ENCODE data around the gene MEI1. TPM values are rescaled to one million over a fixed set of nuclear protein-coding genes. Genes with fewer than 3 reads are reported as not detected.
A peak's percentile ranks its signal among the peaks of the same experiment; 100 is the strongest.

MEI1 gene
- total and polyA plus RNA-seq, 9 of the 15 experiments (the other 6 are each of a cell fraction or from before 2014, with no cell fraction given), result 0.08 to 0.68 (median 0.18) TPM; not detected in 2

DNA sequence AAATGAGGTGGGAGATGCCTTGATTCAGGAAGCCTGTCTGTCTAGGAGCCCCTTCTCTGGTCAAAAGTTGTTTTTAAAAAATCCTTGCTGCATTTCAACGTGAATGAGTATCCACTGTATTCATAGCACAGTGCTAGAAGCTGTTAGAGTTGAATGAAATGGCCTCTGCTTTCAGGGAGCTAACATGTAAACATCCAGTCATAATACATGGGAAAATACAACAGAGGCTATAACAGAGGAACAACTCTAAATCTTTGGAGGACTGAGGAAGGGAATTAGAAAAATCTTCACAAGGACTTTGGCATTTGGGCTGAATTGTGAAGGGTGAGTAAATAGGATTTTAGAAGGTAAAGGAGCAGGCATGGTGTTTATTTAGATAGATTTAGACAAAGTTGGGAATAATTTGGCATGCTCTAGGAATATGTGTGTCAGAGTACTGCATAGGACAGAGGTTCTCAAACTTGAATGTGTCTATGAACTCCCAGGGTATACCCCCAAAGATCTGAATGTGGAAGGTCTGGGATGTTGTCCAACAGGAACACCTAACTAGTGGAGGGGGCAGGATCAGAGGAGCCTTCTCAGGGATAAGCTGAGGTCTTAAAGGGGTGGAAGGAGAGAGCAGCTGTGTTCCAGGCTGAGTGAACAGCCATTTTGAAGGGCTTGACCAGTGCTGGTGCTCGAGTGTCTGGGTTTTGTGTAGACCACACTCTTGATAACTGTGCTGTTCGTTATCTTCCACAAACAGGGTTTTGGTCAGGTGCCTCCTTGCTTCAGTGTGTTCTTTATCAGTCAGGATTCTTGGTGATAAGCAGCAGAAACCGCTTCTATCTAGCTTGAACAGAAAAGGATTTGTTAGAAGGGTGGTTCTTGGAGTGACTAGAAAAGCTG lies 146.3 kb downstream of the MEI1 start (continued):
- TF ChIP-seq, protein P1, sequence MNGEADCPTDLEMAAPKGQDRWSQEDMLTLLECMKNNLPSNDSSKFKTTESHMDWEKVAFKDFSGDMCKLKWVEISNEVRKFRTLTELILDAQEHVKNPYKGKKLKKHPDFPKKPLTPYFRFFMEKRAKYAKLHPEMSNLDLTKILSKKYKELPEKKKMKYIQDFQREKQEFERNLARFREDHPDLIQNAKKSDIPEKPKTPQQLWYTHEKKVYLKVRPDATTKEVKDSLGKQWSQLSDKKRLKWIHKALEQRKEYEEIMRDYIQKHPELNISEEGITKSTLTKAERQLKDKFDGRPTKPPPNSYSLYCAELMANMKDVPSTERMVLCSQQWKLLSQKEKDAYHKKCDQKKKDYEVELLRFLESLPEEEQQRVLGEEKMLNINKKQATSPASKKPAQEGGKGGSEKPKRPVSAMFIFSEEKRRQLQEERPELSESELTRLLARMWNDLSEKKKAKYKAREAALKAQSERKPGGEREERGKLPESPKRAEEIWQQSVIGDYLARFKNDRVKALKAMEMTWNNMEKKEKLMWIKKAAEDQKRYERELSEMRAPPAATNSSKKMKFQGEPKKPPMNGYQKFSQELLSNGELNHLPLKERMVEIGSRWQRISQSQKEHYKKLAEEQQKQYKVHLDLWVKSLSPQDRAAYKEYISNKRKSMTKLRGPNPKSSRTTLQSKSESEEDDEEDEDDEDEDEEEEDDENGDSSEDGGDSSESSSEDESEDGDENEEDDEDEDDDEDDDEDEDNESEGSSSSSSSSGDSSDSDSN (IDR thresholded peaks at IDR 0.05; ENCODE audit: borderline replicate concordance in 1 of 2, low read depth in 2 of 2, low read length in 2 of 2), result no peak
- TF ChIP-seq ZBTB1 (CRISPR knock-in tag; IDR thresholded peaks at IDR 0.05; ENCODE audit: borderline replicate concordance, low read depth), result no peak
- no peak for TF ChIP-seq GTF3C2 (IDR thresholded peaks at IDR 0.05; ENCODE audit: borderline replicate concordance, extremely low read depth, insufficient read length)
- no peak for TF ChIP-seq THRAP3 (IDR thresholded peaks at IDR 0.05; ENCODE audit: borderline replicate concordance)
- peak; percentile 96 for TF ChIP-seq MITF (IDR thresholded peaks at IDR 0.05)
- TF ChIP-seq POU5F1 (IDR thresholded peaks at IDR 0.05; ENCODE audit: borderline replicate concordance, low read depth, low read length, partially characterized antibody), result no peak
- TF ChIP-seq ZNF77 (CRISPR knock-in tag; IDR thresholded peaks at IDR 0.05), result no peak
- no peak for TF ChIP-seq ZNF232 (CRISPR knock-in tag; IDR thresholded peaks at IDR 0.05)
- no peak for TF ChIP-seq RBM25 (IDR thresholded peaks at IDR 0.05; ENCODE audit: low read depth, low read length, severe bottlenecking)
- TF ChIP-seq RUNX1 (IDR thresholded peaks at IDR 0.05; ENCODE audit: low read depth), result no peak
- no peak for TF ChIP-seq ZNF431 (CRISPR knock-in tag; IDR thresholded peaks at IDR 0.05)

Data from K562 (cell line).